RWPE1 (cell line): ENCODE measurements around the gene PTEN.
A peak's percentile ranks its signal among the peaks of the same experiment; 100 is the strongest.

Experiments used
- CTCF ChIA-PET: fragments of 350-600 bp; sonication (Branson Sonifier 250); formaldehyde crosslinking; extraction: SDS; loops from one replicate; lab custom pipeline; 2021; lab: Yijun Ruan, JAX
- POLR2A ChIA-PET: fragments of 400-600 bp; formaldehyde crosslinking; extraction: SDS; loops from one replicate; lab custom pipeline; 2020; ENCODE audit warnings: antibody characterized with exemption; ENCODE audit not compliant: low non-redundant PET; lab: Yijun Ruan, JAX
- DNase-seq: peaks from one replicate; pipeline ENCODE4 v3.0.0; 2012; ENCODE audit warnings: low spot score
- H3K27ac ChIP-seq: fragments of 450-650 bp; 2 replicates; pipeline ENCODE4 v1.5.1; 2017
- CTCF ChIP-seq: fragments of 450-650 bp; conservative IDR thresholded peaks from 2 replicates; pipeline ENCODE4 v1.5.1; 2017; ENCODE audit warnings: low read depth, mild to moderate bottlenecking

Gene PTEN

GRCh38 chr10:87913156-87913921, 49.9 kb downstream of the PTEN start:
- ChIA-PET CTCF (interaction anchor here (0.6 kb wide), 1 partner anchor 656 kb away, joined by 7 read pairs; no protein-coding TSS in a partner anchor), POLR2A (no interaction called here)
- no peak for TF ChIP-seq CTCF
- H3K27ac ChIP-seq, result no peak overlapping the region
- DNase-seq, result no peak

GRCh38 chr10:87915406-87915805, 52.0 kb downstream of the PTEN start:
- peak overlapping the region; percentile 59 for H3K27ac ChIP-seq
- no peak for TF ChIP-seq CTCF
- DNase-seq, result no peak
- POLR2A ChIA-PET, result no interaction called here
- CTCF ChIA-PET, result interaction anchor here (0.8 kb wide), 1 partner anchor 470 kb away, joined by 4 read pairs; no protein-coding TSS in a partner anchor

GRCh38 chr10:87915989-87916388, 52.6 kb downstream of the PTEN start:
- DNase-seq, result no peak
- CTCF ChIA-PET, result interaction anchor here (0.7 kb wide), 1 partner anchor 869 kb away, joined by 3 read pairs; no protein-coding TSS in a partner anchor

GRCh38 chr10:87916515-87916914, 53.1 kb downstream of the PTEN start:
- ChIA-PET CTCF (interaction anchor here (0.7 kb wide), 1 partner anchor 869 kb away, joined by 3 read pairs; no protein-coding TSS in a partner anchor), POLR2A (no interaction called here)
- TF ChIP-seq CTCF, result no peak
- no peak for DNase-seq
- no peak overlapping the region for H3K27ac ChIP-seq

More at GRCh38 chr10:87915989-87916388, 52.6 kb downstream of the PTEN start:
- POLR2A ChIA-PET, result no interaction called here
- H3K27ac ChIP-seq, result no peak overlapping the region
- no peak for TF ChIP-seq CTCF

GRCh38 chr10:87918254-87918859, 54.9 kb downstream of the PTEN start:
- H3K27ac ChIP-seq, result no peak overlapping the region
- ChIA-PET CTCF (interaction anchor here (0.7 kb wide), 1 partner anchor 24 kb away, joined by 3 read pairs; no protein-coding TSS in a partner anchor), POLR2A (no interaction called here)
- no peak for DNase-seq
- TF ChIP-seq CTCF, result no peak

GRCh38 chr10:87920538-87920937, 57.1 kb downstream of the PTEN start:
- CTCF ChIA-PET, result no interaction called here

More at GRCh38 chr10:87920538-87920937, 57.1 kb downstream of the PTEN start:
- no peak for DNase-seq
- TF ChIP-seq CTCF, result no peak
- H3K27ac ChIP-seq, result no peak overlapping the region
- POLR2A ChIA-PET, result no interaction called here
